Choroid plexus epithelial cell (primary cell): ENCODE measurements around the gene PLCD1.

ENCODE experiments used
- DNase-seq: peaks from one replicate; pipeline ENCODE4 v3.0.0-alpha.2; 2010; ENCODE audit warnings: low read depth
- H3K4me3 ChIP-seq: 2 replicates; pipeline ENCODE4 v1.5.1; 2011; ENCODE audit warnings: low read depth, mild to moderate bottlenecking, control low read depth, low read length, moderate library complexity
- CTCF ChIP-seq: conservative IDR thresholded peaks from 2 replicates; pipeline ENCODE4 v1.5.1; 2011; ENCODE audit warnings: low read depth, mild to moderate bottlenecking, control low read depth, inconsistent platforms, low read length, moderate library complexity

Gene PLCD1

GRCh38 chr3:38011111-38011510 lies 18.3 kb downstream of the PLCD1 start:
- no peak overlapping the region for H3K4me3 ChIP-seq
- DNase-seq, result no peak
- no peak for TF ChIP-seq CTCF

GRCh38 chr3:38009807-38010591 lies 19.4 kb downstream of the PLCD1 start:
- DNase-seq, result no peak
- no peak for TF ChIP-seq CTCF
- no peak overlapping the region for H3K4me3 ChIP-seq

- no peak overlapping the region for H3K4me3 ChIP-seq
- DNase-seq, result no peak
- no peak for TF ChIP-seq CTCF
Observed at GRCh38 chr3:38008971-38009580, 20.4 kb downstream of the PLCD1 start.

DNA sequence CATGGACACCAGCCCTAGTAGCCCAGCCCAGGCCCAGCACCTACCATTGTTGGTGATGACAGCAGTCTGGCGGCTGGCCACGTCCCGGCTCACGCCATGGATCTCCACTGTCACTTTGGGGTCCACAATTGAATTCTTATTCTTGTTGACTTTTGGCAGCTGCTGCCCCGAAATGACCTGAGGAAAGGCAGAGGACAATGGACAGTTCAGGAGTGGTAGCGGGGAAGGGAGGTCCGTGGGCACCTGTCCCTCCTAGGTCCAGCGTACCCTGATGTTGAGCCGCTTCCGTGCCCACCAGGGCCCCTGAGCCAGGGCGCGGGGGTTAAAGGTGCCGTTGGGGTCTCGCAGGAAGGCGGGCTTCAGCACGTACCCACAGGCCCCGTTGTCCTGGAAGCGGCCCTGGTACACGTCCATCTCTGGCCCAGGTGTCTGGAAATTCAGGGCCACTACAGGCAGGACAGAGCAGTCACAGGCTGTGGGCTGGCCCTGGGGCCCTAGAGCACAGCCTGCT lies 21.2 kb downstream of the PLCD1 start:
- H3K4me3 ChIP-seq, result no peak overlapping the region
- TF ChIP-seq CTCF, result no peak
- no peak for DNase-seq

DNA sequence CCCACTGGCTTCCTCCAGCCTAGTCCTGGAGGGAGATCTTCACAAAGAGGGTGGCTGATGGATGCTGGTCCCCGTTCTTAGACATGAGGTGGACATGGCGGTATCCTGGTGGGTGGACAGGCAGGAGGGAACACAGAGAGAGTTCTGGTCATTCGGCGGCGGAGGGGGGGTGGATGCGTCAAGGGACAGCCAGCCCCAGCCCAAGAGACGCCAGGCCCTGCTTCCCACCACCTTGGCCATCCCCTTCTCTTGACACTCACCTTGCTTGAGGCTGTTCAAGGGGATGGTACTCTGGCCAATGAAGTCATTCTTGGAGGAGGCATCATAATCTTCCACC lies 21.7 kb downstream of the PLCD1 start:
- TF ChIP-seq CTCF, result no peak
- H3K4me3 ChIP-seq, result no peak overlapping the region
- no peak for DNase-seq

- no peak overlapping the region for H3K4me3 ChIP-seq
- no peak for TF ChIP-seq CTCF
- DNase-seq, result no peak
Observed at GRCh38 chr3:38006445-38006995, 22.9 kb downstream of the PLCD1 start.

DNA sequence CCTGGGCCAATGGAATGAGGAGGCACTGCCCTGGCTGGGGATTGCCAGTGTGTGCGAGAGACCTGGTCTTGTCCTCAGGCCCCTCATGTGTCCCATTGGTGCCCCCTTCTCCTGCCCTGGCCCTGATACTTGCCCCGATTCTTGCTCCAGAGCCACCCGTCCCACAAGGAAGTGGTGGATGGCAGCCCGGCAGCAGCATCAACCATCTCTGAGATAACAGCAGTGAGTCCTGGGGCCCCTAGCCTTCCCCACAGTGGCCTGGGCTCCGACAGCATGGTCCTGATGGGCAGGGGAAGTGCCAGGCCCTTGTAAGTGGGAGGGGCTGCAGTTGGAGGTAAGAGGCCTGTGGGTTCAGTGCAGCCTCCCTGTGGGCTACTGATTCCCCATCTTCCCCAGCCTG lies 23.4 kb downstream of the PLCD1 start:
- TF ChIP-seq CTCF, result no peak
- DNase-seq, result no peak

More for the DNA sequence above, 23.4 kb downstream of the PLCD1 start:
- no peak overlapping the region for H3K4me3 ChIP-seq
